ENCODE results near the gene NCL. TPM values are rescaled to one million over a fixed set of nuclear protein-coding genes. Genes with fewer than 3 reads are reported as not detected.
A peak's percentile ranks its signal among the peaks of the same experiment; 100 is the strongest.

NCL gene
- total and polyA plus RNA-seq, 2 of the 13 experiments (the other 11 are each of a cell fraction or from before 2014, with no cell fraction given) = 105 to 779 TPM

DNA sequence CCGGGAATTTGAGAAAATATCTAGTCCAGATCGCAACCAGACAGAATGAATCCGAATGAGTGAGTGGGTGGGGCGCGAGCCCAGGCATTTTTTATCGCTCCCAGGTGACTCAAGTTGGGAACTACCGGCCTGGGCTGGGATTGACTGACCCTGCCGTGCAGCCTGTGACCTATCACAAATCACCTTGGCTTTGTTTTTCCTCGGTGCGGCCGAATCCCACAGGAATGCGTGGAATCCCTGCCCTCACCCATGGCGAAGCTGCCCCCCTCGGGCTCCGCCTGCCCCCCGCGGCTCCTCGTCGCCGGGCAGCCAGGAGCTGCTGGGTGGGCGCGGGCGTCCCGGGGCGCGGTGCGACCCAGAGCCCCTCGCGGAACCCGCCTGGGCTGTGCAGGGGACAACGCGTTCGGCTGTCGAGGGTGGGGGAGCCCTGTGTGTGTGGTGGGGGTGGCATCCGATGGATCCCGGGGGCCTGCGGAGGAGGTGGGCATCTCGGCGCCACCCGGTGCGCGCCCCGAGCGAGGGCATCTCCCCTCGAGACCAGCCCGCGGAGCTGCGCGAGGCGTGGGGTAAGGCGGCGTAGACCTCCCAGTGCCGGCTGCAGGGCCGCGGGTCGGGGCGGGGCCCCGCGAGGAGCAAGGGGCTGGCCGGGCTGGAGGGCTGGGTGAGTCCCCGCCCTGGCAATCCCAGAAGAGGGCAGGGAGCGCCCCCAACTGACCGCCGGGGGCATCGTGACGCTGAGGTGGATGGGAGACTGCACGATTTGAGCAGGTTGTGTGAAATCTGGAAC is 52.3 kb downstream of the NCL start (continued):
- TF ChIP-seq, protein P1, sequence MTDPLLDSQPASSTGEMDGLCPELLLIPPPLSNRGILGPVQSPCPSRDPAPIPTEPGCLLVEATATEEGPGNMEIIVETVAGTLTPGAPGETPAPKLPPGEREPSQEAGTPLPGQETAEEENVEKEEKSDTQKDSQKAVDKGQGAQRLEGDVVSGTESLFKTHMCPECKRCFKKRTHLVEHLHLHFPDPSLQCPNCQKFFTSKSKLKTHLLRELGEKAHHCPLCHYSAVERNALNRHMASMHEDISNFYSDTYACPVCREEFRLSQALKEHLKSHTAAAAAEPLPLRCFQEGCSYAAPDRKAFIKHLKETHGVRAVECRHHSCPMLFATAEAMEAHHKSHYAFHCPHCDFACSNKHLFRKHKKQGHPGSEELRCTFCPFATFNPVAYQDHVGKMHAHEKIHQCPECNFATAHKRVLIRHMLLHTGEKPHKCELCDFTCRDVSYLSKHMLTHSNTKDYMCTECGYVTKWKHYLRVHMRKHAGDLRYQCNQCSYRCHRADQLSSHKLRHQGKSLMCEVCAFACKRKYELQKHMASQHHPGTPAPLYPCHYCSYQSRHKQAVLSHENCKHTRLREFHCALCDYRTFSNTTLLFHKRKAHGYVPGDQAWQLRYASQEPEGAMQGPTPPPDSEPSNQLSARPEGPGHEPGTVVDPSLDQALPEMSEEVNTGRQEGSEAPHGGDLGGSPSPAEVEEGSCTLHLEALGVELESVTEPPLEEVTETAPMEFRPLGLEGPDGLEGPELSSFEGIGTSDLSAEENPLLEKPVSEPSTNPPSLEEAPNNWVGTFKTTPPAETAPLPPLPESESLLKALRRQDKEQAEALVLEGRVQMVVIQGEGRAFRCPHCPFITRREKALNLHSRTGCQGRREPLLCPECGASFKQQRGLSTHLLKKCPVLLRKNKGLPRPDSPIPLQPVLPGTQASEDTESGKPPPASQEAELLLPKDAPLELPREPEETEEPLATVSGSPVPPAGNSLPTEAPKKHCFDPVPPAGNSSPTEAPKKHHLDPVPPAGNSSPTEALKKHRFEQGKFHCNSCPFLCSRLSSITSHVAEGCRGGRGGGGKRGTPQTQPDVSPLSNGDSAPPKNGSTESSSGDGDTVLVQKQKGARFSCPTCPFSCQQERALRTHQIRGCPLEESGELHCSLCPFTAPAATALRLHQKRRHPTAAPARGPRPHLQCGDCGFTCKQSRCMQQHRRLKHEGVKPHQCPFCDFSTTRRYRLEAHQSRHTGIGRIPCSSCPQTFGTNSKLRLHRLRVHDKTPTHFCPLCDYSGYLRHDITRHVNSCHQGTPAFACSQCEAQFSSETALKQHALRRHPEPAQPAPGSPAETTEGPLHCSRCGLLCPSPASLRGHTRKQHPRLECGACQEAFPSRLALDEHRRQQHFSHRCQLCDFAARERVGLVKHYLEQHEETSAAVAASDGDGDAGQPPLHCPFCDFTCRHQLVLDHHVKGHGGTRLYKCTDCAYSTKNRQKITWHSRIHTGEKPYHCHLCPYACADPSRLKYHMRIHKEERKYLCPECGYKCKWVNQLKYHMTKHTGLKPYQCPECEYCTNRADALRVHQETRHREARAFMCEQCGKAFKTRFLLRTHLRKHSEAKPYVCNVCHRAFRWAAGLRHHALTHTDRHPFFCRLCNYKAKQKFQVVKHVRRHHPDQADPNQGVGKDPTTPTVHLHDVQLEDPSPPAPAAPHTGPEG (CRISPR knock-in tag; IDR thresholded peaks at IDR 0.05) = no peak
- no peak; the same call in 1 of the 2 replicates for TF ChIP-seq FOXC1 (CRISPR knock-in tag; IDR thresholded peaks at IDR 0.05; ENCODE audit: borderline replicate concordance)
- no peak for TF ChIP-seq NR2F1 (CRISPR knock-in tag; IDR thresholded peaks at IDR 0.05)
- peak; percentile 87 for TF ChIP-seq TEAD3 (CRISPR knock-in tag; optimal IDR thresholded peaks at IDR 0.05; ENCODE audit: borderline replicate concordance)
- peak; percentile 44; the same call in 1 of the 2 replicates for TF ChIP-seq ESRRA (CRISPR knock-in tag; IDR thresholded peaks at IDR 0.05; ENCODE audit: low read depth)
- 0 out of 2 replicates have a peak, but pooled peaks have one; percentile 75 for TF ChIP-seq ZNF136 (CRISPR knock-in tag; IDR thresholded peaks at IDR 0.05; ENCODE audit: low read depth)
- TF ChIP-seq, protein P2, sequence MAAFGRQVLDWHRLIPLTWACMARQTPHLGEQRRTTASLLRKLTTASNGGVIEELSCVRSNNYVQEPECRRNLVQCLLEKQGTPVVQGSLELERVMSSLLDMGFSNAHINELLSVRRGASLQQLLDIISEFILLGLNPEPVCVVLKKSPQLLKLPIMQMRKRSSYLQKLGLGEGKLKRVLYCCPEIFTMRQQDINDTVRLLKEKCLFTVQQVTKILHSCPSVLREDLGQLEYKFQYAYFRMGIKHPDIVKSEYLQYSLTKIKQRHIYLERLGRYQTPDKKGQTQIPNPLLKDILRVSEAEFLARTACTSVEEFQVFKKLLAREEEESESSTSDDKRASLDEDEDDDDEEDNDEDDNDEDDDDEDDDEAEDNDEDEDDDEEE (CRISPR knock-in tag; IDR thresholded peaks at IDR 0.05) = peak; percentile 67; the same call in 1 of the 2 replicates
- TF ChIP-seq MED8 (CRISPR knock-in tag; IDR thresholded peaks at IDR 0.05; ENCODE audit: insufficient replicate concordance) = no peak
- TF ChIP-seq ZNF256 (CRISPR knock-in tag; conservative IDR thresholded peaks at IDR 0.05) = no peak; the same call in 1 of the 2 replicates
- TF ChIP-seq ISX (CRISPR knock-in tag; conservative IDR thresholded peaks at IDR 0.05) = no peak
- TF ChIP-seq ZKSCAN8 (CRISPR knock-in tag; IDR thresholded peaks at IDR 0.05; ENCODE audit: borderline replicate concordance) = no peak
- no peak for TF ChIP-seq PAX8 (CRISPR knock-in tag; IDR thresholded peaks at IDR 0.05; ENCODE audit: borderline replicate concordance)
- TF ChIP-seq ZNF451 (CRISPR knock-in tag; IDR thresholded peaks at IDR 0.05) = no peak
- TF ChIP-seq, protein P3, sequence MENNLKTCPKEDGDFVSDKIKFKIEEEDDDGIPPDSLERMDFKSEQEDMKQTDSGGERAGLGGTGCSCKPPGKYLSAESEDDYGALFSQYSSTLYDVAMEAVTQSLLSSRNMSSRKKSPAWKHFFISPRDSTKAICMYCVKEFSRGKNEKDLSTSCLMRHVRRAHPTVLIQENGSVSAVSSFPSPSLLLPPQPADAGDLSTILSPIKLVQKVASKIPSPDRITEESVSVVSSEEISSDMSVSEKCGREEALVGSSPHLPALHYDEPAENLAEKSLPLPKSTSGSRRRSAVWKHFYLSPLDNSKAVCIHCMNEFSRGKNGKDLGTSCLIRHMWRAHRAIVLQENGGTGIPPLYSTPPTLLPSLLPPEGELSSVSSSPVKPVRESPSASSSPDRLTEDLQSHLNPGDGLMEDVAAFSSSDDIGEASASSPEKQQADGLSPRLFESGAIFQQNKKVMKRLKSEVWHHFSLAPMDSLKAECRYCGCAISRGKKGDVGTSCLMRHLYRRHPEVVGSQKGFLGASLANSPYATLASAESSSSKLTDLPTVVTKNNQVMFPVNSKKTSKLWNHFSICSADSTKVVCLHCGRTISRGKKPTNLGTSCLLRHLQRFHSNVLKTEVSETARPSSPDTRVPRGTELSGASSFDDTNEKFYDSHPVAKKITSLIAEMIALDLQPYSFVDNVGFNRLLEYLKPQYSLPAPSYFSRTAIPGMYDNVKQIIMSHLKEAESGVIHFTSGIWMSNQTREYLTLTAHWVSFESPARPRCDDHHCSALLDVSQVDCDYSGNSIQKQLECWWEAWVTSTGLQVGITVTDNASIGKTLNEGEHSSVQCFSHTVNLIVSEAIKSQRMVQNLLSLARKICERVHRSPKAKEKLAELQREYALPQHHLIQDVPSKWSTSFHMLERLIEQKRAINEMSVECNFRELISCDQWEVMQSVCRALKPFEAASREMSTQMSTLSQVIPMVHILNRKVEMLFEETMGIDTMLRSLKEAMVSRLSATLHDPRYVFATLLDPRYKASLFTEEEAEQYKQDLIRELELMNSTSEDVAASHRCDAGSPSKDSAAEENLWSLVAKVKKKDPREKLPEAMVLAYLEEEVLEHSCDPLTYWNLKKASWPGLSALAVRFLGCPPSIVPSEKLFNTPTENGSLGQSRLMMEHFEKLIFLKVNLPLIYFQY (CRISPR knock-in tag; IDR thresholded peaks at IDR 0.05; ENCODE audit: borderline replicate concordance) = no peak; the same call in 1 of the 2 replicates
- TF ChIP-seq SAP130 (CRISPR knock-in tag; IDR thresholded peaks at IDR 0.05; ENCODE audit: low read depth) = peak; percentile 70
- peak; percentile 63; the same call in 1 of the 2 replicates for TF ChIP-seq ZNF607 (CRISPR knock-in tag; IDR thresholded peaks at IDR 0.05; ENCODE audit: borderline replicate concordance)
- TF ChIP-seq, protein P4, sequence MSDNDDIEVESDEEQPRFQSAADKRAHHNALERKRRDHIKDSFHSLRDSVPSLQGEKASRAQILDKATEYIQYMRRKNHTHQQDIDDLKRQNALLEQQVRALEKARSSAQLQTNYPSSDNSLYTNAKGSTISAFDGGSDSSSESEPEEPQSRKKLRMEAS (IDR thresholded peaks at IDR 0.05) = no peak
- TF ChIP-seq ZMYM4 (CRISPR knock-in tag; IDR thresholded peaks at IDR 0.05) = peak; percentile 67

Measured in HepG2 (cell line).